GM18526 (cell line): ENCODE results near the gene CCT6B.

Source experiments
- POLR2A ChIP-seq: IDR thresholded peaks from 3 replicates; pipeline ENCODE4 v1.6.1; 2011; ENCODE audit not compliant: insufficient read length; ENCODE audit errors: extremely low read depth

CCT6B gene

GRCh38 chr17:34961093-34961911, at the start of gene CCT6B, which contains the start of gene ZNF830:
CCT6B (minus strand) TSS chr17:34961460; CDS start chr17:34961393, 67 bp downstream.
ZNF830 (plus strand) TSS chr17:34961540; CDS start chr17:34961567, 27 bp downstream.
- TF ChIP-seq POLR2A, result peak; percentile 79

- no peak for TF ChIP-seq POLR2A
Measured at GRCh38 chr17:35010093-35010492, 48.8 kb upstream of the CCT6B start.

- no peak for TF ChIP-seq POLR2A
Measured at GRCh38 chr17:35006961-35007360, 45.7 kb upstream of the CCT6B start.

- TF ChIP-seq POLR2A, result no peak
Measured at GRCh38 chr17:35006345-35006744, 45.1 kb upstream of the CCT6B start.

GRCh38 chr17:35003778-35004177, 42.5 kb upstream of the CCT6B start:
- no peak for TF ChIP-seq POLR2A

- no peak for TF ChIP-seq POLR2A
Measured at GRCh38 chr17:35002876-35003551, 41.8 kb upstream of the CCT6B start.

GRCh38 chr17:35001549-35001948, 40.3 kb upstream of the CCT6B start:
- TF ChIP-seq POLR2A, result no peak

- TF ChIP-seq POLR2A, result no peak
Measured at GRCh38 chr17:34999456-34999855, 38.2 kb upstream of the CCT6B start.

GRCh38 chr17:34998205-34998604, 36.9 kb upstream of the CCT6B start:
- TF ChIP-seq POLR2A, result no peak

GRCh38 chr17:34997355-34997862, 36.1 kb upstream of the CCT6B start:
- no peak for TF ChIP-seq POLR2A

- no peak for TF ChIP-seq POLR2A
Measured at GRCh38 chr17:34996422-34997285, 35.4 kb upstream of the CCT6B start.

- TF ChIP-seq POLR2A, result no peak
Measured at GRCh38 chr17:34993031-34993430, 31.8 kb upstream of the CCT6B start.

GRCh38 chr17:34991606-34992005, 30.3 kb upstream of the CCT6B start:
- TF ChIP-seq POLR2A, result no peak

GRCh38 chr17:34990921-34991365, 29.7 kb upstream of the CCT6B start:
- TF ChIP-seq POLR2A, result no peak

GRCh38 chr17:34989473-34989872, 28.2 kb upstream of the CCT6B start:
- TF ChIP-seq POLR2A, result no peak

GRCh38 chr17:34988644-34989043, 27.4 kb upstream of the CCT6B start:
- no peak for TF ChIP-seq POLR2A

GRCh38 chr17:34987232-34987631, 26.0 kb upstream of the CCT6B start:
- no peak for TF ChIP-seq POLR2A
